Esophagus squamous epithelium (tissue), 4 donors: ENCODE measurements around the gene ILF3.

ENCODE experiments used
- CTCF ChIP-seq, 6 experiments: fragments of 450-650 bp in 4 of 6; fragments of 200-600 bp in 2 of 6; sonication (generic) in 2 of 6; IDR thresholded peaks; one replicate each; pipeline ENCODE4 v1.5.1; 2016 to 2019; ENCODE audit warnings: antibody characterized with exemption in 6 of 6, mild to moderate bottlenecking in 4 of 6, moderate library complexity in 4 of 6
- POLR2A ChIP-seq, 4 donors: fragments of 450-650 bp; IDR thresholded peaks; one replicate each; pipeline ENCODE4 v1.6.1; 2017; ENCODE audit warnings: antibody characterized with exemption in 4 of 4, mild to moderate bottlenecking in 4 of 4, moderate library complexity in 3 of 4

DNA sequence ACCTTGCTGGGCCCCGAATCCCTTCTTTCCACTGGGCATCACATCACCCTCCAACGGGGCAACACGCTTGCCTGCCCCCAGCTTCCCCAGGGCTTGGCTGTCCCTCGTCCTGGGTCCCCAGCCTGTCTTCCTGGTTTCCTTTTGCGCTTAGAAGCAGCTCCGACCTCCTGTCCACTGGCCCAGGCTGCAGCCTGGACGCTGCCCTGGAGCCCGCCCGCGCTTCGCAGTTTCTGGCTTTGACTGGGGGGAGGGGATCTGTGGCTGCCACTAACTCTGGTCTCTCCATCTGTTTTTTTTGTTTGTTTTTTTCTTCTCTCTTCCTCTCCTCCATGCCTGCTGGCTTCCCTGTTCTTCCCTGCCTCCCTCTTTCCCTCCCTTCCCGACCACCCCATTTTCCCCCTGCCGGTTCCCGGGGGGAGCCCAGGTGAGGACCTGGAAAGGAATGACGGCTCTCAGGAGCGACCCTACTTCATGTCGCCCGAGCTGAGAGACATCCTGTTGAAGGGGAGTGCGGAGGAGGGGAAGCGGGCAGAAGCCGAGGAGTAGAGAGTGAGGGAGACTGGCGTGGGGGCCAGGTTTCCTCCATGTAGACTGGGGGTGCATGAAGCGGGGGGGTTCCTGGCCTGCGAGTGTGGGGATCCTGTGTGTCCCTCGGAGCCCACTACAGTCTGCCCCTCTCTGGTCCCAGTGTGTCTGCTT is 11.5 kb upstream of the ILF3 start:
- no peak for TF ChIP-seq CTCF (IDR thresholded peaks at IDR 0.05)
- no peak for TF ChIP-seq POLR2A (IDR thresholded peaks at IDR 0.05)
